H9 (cell line): Measurements from ENCODE around the gene ZNF614. TPM values are rescaled to one million over a fixed set of nuclear protein-coding genes. Genes with fewer than 3 reads are reported as not detected.

ENCODE experiments used
- DNase-seq: peaks from one replicate; pipeline ENCODE4 v3.0.0-alpha.2; 2017
- H2AFZ ChIP-seq: one replicate; pipeline ENCODE4 v1.6.1; 2013; ENCODE audit warnings: mild to moderate bottlenecking, low read length, control low read depth, moderate library complexity
- H2AK5ac ChIP-seq: 2 replicates; pipeline ENCODE4 v1.6.1; 2013; ENCODE audit warnings: low read length, control low read depth, mixed read lengths; ENCODE audit not compliant: insufficient read length
- H2BK120ac ChIP-seq: one replicate; pipeline ENCODE4 v1.6.1; 2013; ENCODE audit warnings: low read depth, mild to moderate bottlenecking, low read length, control low read depth, inconsistent platforms; ENCODE audit not compliant: poor library complexity, severe bottlenecking
- H2BK12ac ChIP-seq: 2 replicates; pipeline ENCODE4 v1.6.1; 2013; ENCODE audit warnings: low read length, control low read depth, mixed read lengths, low read depth; ENCODE audit not compliant: insufficient read length
- H2BK15ac ChIP-seq: 2 replicates; pipeline ENCODE4 v1.6.1; 2013; ENCODE audit warnings: low read depth, low read length, control low read depth
- H2BK20ac ChIP-seq: one replicate; pipeline ENCODE4 v1.6.1; 2013; ENCODE audit warnings: low read depth, mild to moderate bottlenecking, low read length, control low read depth, inconsistent platforms; ENCODE audit not compliant: poor library complexity, severe bottlenecking
- H2BK5ac ChIP-seq: 2 replicates; pipeline ENCODE4 v1.6.1; 2013; ENCODE audit warnings: low read length, control low read depth, mixed read lengths; ENCODE audit not compliant: insufficient read length
- H3K14ac ChIP-seq: 2 replicates; pipeline ENCODE4 v1.6.1; 2013; ENCODE audit warnings: low read length, control low read depth; ENCODE audit not compliant: insufficient read depth
- H3K18ac ChIP-seq: 2 replicates; pipeline ENCODE4 v1.6.1; 2013; ENCODE audit warnings: low read depth, mild to moderate bottlenecking, mixed read lengths, low read length, control low read depth; ENCODE audit not compliant: insufficient read length
- H3K23ac ChIP-seq: 2 replicates; pipeline ENCODE4 v1.6.1; 2013; ENCODE audit warnings: low read length, control low read depth, mixed read lengths, low read depth; ENCODE audit not compliant: insufficient read length
- H3K23me2 ChIP-seq: 2 replicates; pipeline ENCODE4 v1.6.1; 2013; ENCODE audit warnings: low read depth, mild to moderate bottlenecking, mixed read lengths, low read length, control low read depth; ENCODE audit not compliant: insufficient read length, poor library complexity, severe bottlenecking
- H3K27ac ChIP-seq: 2 replicates; pipeline ENCODE4 v1.5.1; 2013; ENCODE audit warnings: low read length, control low read depth, mixed read lengths, low read depth; ENCODE audit not compliant: insufficient read length
- H3K27me3 ChIP-seq: 2 replicates; pipeline ENCODE4 v1.6.1; 2013; ENCODE audit warnings: low read length, control low read depth, inconsistent platforms; ENCODE audit not compliant: insufficient read depth
- H3K4ac ChIP-seq: 2 replicates; pipeline ENCODE4 v1.6.1; 2013; ENCODE audit warnings: low read depth, mild to moderate bottlenecking, control low read depth, inconsistent platforms, low read length, moderate library complexity
- H3K4me1 ChIP-seq: 2 replicates; pipeline ENCODE4 v1.6.1; 2013; ENCODE audit warnings: low read length, control low read depth, inconsistent platforms; ENCODE audit not compliant: insufficient read depth
- H3K4me2 ChIP-seq: 2 replicates; pipeline ENCODE4 v1.6.1; 2013; ENCODE audit warnings: low read length, control low read depth, mixed read lengths; ENCODE audit not compliant: insufficient read length, insufficient read depth
- H3K56ac ChIP-seq: 2 replicates; pipeline ENCODE4 v1.6.1; 2013; ENCODE audit warnings: low read depth, mild to moderate bottlenecking, mixed read lengths, low read length, control low read depth; ENCODE audit not compliant: insufficient read length
- H3K79me1 ChIP-seq: 2 replicates; pipeline ENCODE4 v1.6.1; 2013; ENCODE audit warnings: low read depth, mild to moderate bottlenecking, moderate library complexity, low read length, control low read depth, inconsistent platforms; ENCODE audit not compliant: insufficient read depth, poor library complexity, severe bottlenecking
- H3K79me2 ChIP-seq: 2 replicates; pipeline ENCODE4 v1.6.1; 2013; ENCODE audit warnings: low read length, control low read depth, inconsistent platforms; ENCODE audit not compliant: insufficient read depth
- H3K9ac ChIP-seq: 2 replicates; pipeline ENCODE4 v1.6.1; 2013; ENCODE audit warnings: low read length, control low read depth, mixed read lengths; ENCODE audit not compliant: insufficient read length; ENCODE audit errors: extremely low read depth
- H3K9me3 ChIP-seq: one replicate; pipeline ENCODE4 v1.6.1; 2013; ENCODE audit warnings: low read depth, low read length, inconsistent platforms; ENCODE audit not compliant: control insufficient read depth
- H3T11ph ChIP-seq: one replicate; pipeline ENCODE4 v1.6.1; 2013; ENCODE audit warnings: mild to moderate bottlenecking, low read length, control low read depth, inconsistent platforms
- H4K20me1 ChIP-seq: one replicate; pipeline ENCODE4 v1.6.1; 2013; ENCODE audit not compliant: control insufficient read depth, insufficient read length, insufficient read depth
- H4K5ac ChIP-seq: 2 replicates; pipeline ENCODE4 v1.6.1; 2013; ENCODE audit warnings: low read depth, mild to moderate bottlenecking, mixed read lengths, low read length, control low read depth; ENCODE audit not compliant: insufficient read length
- H4K8ac ChIP-seq: replicated peaks from 2 replicates; pipeline ENCODE4 v1.6.1; 2013; ENCODE audit warnings: low read length, control low read depth, mixed read lengths, low read depth; ENCODE audit not compliant: insufficient read length
- H4K91ac ChIP-seq: 2 replicates; pipeline ENCODE4 v1.6.1; 2013; ENCODE audit warnings: low read depth, mild to moderate bottlenecking, moderate library complexity, mixed read lengths, low read length, control low read depth; ENCODE audit not compliant: insufficient read length
- H3K27ac Mint-ChIP-seq, 3 experiments: 2 replicates in 2 of 3; 3 replicates in 1 of 3; pipeline ENCODE4 v1.8.0; 2020 to 2021; ENCODE audit warnings: mixed read lengths in 3 of 3, mild to moderate bottlenecking in 1 of 3, moderate library complexity in 1 of 3
- H3K27me3 Mint-ChIP-seq: 2 replicates; pipeline ENCODE4 v1.8.0; 2021; ENCODE audit warnings: low read depth, mild to moderate bottlenecking, moderate library complexity, mixed read lengths
- H3K36me3 Mint-ChIP-seq, 3 experiments: 2 replicates in 2 of 3; 3 replicates in 1 of 3; pipeline ENCODE4 v1.8.0; 2020 to 2021; ENCODE audit warnings: low read depth in 3 of 3, mixed read lengths in 3 of 3; ENCODE audit not compliant: insufficient read depth in 1 of 3
- H3K4me1 Mint-ChIP-seq, 2 experiments: 2 replicates each; pipeline ENCODE4 v1.8.0; 2020; ENCODE audit warnings: mixed read lengths in 2 of 2
- H3K4me3 Mint-ChIP-seq, 2 experiments: 2 replicates in 1 of 2; 3 replicates in 1 of 2; pipeline ENCODE4 v1.8.0; 2020 to 2021; ENCODE audit warnings: mild to moderate bottlenecking in 2 of 2, mixed read lengths in 2 of 2, moderate library complexity in 1 of 2
- H3K9me3 Mint-ChIP-seq, 2 experiments: 2 replicates in 1 of 2; 3 replicates in 1 of 2; pipeline ENCODE4 v1.8.0; 2020; ENCODE audit warnings: mild to moderate bottlenecking in 2 of 2, mixed read lengths in 2 of 2, moderate library complexity in 1 of 2
- WGBS: extraction: QIAGEN DNeasy Blood & Tissue Kit; methylation state at CpG from one replicate; pipeline ENCODE4 v1.1.7; 2013; ENCODE audit warnings: missing lambda C conversion rate, low lambda C conversion rate, mixed read lengths; ENCODE audit not compliant: insufficient read length; ENCODE audit errors: extremely low coverage; 5-methylcytosine and 5-hydroxymethylcytosine counted together
- total RNA-seq: library from RNA; stranded (reverse); gene quantifications from 2 replicates; pipeline ENCODE4 v1.2.1, GENCODE V29; 2021
- TF ChIP-seq, protein P1 (sequence below): fragments of 200-600 bp; sonication (generic); conservative IDR thresholded peaks from 3 replicates; pipeline ENCODE4 v1.8.0; 2021; ENCODE audit warnings: antibody characterized with exemption, mild to moderate bottlenecking

The ZNF614 gene
- total RNA-seq, 1 experiment from 2014 or later: 23.1 TPM

DNA sequence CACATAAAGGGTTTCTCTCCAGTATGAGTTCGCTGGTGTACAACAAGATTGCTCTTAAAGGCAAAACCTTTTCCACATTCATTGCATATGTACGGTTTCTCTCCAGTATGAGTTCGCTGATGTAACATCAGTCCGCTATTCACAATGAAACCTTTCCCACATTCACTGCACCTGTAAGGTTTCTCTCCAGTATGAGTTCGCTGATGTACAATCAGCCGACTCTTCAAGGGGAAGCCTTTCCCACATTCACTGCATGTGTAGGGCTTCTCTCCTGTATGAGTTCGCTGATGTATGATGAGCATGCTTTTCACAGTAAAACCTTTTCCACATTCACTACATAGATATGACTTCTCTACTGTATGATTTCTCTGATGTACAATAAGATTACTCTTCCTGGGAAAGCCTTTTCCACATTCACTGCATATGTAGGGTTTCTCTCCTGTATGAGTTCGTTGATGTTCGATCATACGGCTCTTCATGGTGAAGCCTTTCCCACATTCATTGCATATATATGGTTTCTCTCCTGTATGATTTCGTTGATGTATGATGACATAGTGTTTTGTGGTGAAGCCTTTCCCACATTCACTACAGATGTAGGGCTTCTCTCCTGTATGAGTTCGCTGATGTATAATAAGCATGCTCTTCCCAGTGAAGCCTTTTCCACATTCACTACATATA is 6.0 kb upstream of the ZNF614 start:
- Histone ChIP-seq H3K9me3 (peaks cover 48% of the 10 kb centered on the region), H2BK5ac (no peak overlapping the region), H3K4ac (no peak overlapping the region), H3K4me2 (no peak overlapping the region), H3K56ac (no peak overlapping the region), H3K27ac (no peak overlapping the region), H2BK120ac (no peak overlapping the region), H3K79me1 (no peaks in the 10 kb centered on the region), H4K20me1 (no peaks in the 10 kb centered on the region), H3K23ac (no peak overlapping the region), H3K4me1 (no peaks in the 10 kb centered on the region), H3K79me2 (no peaks in the 10 kb centered on the region), H3K18ac (no peak overlapping the region), H2AFZ (no peak overlapping the region), H4K8ac (no peak overlapping the region), H2BK20ac (no peak overlapping the region), H2BK15ac (no peak overlapping the region), H3T11ph (no peak overlapping the region), H2AK5ac (no peak overlapping the region), H3K9ac (no peak overlapping the region), H4K91ac (no peak overlapping the region), H3K27me3 (no peaks in the 10 kb centered on the region), H3K23me2 (no peaks in the 10 kb centered on the region), H3K14ac (no peak overlapping the region), H4K5ac (no peak overlapping the region), H2BK12ac (no peak overlapping the region)
- WGBS: no CpG with 5 or more reads among the region's 12 CpGs
- Mint-ChIP-seq H3K9me3 (peaks cover 73 to 81% of the 10 kb centered on the region in 2 experiments), H3K36me3 (peaks cover 72 to 94% (median 81%) of the 10 kb centered on the region in 3 experiments), H3K27me3 (peaks cover 4% of the 10 kb centered on the region; the same call in 1 of the 2 replicates), H3K4me3 (no peak overlapping the region), H3K4me1 (no peaks in the 10 kb centered on the region), H3K27ac (no peak overlapping the region)
- TF ChIP-seq, protein P1, sequence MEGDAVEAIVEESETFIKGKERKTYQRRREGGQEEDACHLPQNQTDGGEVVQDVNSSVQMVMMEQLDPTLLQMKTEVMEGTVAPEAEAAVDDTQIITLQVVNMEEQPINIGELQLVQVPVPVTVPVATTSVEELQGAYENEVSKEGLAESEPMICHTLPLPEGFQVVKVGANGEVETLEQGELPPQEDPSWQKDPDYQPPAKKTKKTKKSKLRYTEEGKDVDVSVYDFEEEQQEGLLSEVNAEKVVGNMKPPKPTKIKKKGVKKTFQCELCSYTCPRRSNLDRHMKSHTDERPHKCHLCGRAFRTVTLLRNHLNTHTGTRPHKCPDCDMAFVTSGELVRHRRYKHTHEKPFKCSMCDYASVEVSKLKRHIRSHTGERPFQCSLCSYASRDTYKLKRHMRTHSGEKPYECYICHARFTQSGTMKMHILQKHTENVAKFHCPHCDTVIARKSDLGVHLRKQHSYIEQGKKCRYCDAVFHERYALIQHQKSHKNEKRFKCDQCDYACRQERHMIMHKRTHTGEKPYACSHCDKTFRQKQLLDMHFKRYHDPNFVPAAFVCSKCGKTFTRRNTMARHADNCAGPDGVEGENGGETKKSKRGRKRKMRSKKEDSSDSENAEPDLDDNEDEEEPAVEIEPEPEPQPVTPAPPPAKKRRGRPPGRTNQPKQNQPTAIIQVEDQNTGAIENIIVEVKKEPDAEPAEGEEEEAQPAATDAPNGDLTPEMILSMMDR: no peak
- no peak for DNase-seq
